Endothelial cell of umbilical vein (primary cell): ENCODE measurements around the gene SECISBP2. TPM values are rescaled to one million over a fixed set of nuclear protein-coding genes. Genes with fewer than 3 reads are reported as not detected.

Experiments
- BruUV-seq: library from RNA; stranded (reverse); fragments of 400-500 nt; replicated peaks from 2 replicates; lab custom pipeline; 2021; lab: Mats Ljungman, UMichigan
- CTCF ChIA-PET: fragments of 300-600, 350-600 bp; sonication (Branson Sonifier 250); formaldehyde crosslinking; loops from one replicate; lab custom pipeline; 2021; ENCODE audit warnings: antibody characterized with exemption, inconsistent platforms; lab: Charles Lee
- POLR2A ChIA-PET: fragments of 300-600, 350-600 bp; sonication (Branson Sonifier 250); formaldehyde crosslinking; loops from one replicate; lab custom pipeline; 2021; ENCODE audit warnings: antibody characterized with exemption, inconsistent platforms; lab: Charles Lee
- DNase-seq: peaks from one replicate; pipeline ENCODE4 v3.0.0-alpha.2; 2011; ENCODE audit warnings: low read depth, low spot score
- FAIRE-seq: peaks from 2 replicates; lab custom pipeline; 2011; peaks lifted over from hg19 to GRCh38; lab: Jason Lieb, UNC
- H2AFZ ChIP-seq: 2 replicates; pipeline ENCODE4 v1.6.0; 2012; ENCODE audit warnings: low read depth, low read length, control low read depth, inconsistent platforms
- H3K27ac ChIP-seq: 2 replicates; pipeline ENCODE4 v1.5.1; 2011; ENCODE audit warnings: low read depth, mild to moderate bottlenecking, control low read depth, low read length, moderate library complexity; ENCODE audit not compliant: insufficient read depth
- H3K27me3 ChIP-seq, 2 experiments: 2 replicates each; pipeline versions ENCODE4 v1.6.0 to v1.6.1; 2011; ENCODE audit warnings: low read length in 2 of 2, mixed read lengths in 1 of 2; ENCODE audit not compliant: control insufficient read depth in 2 of 2, insufficient read depth in 2 of 2
- H3K36me3 ChIP-seq, 2 experiments: 2 replicates in 1 of 2; 3 replicates in 1 of 2; pipeline ENCODE4 v1.5.1; 2011; ENCODE audit warnings: low read length in 2 of 2, mild to moderate bottlenecking in 1 of 2, moderate library complexity in 1 of 2; ENCODE audit not compliant: control insufficient read depth in 2 of 2, insufficient read depth in 2 of 2; ENCODE audit errors: extremely low read depth in 1 of 2
- H3K4me1 ChIP-seq: 3 replicates; pipeline ENCODE4 v1.5.1; 2011; ENCODE audit warnings: mild to moderate bottlenecking, low read length; ENCODE audit not compliant: control insufficient read depth, insufficient read depth; ENCODE audit errors: extremely low read depth
- H3K4me2 ChIP-seq: 2 replicates; pipeline ENCODE4 v1.6.1; 2011; ENCODE audit warnings: low read length, control low read depth, mixed read lengths; ENCODE audit not compliant: insufficient read depth
- H3K4me3 ChIP-seq, 3 experiments: fragments of 200-600 bp in 1 of 3; sonication (generic), shearing (Covaris generic) in 1 of 3; replicated peaks in 1 of 3; 2 replicates each; pipeline ENCODE4 v1.5.1; 2011 to 2016; ENCODE audit warnings: control low read depth in 3 of 3, low read length in 3 of 3, mild to moderate bottlenecking in 2 of 3, inconsistent platforms in 1 of 3, low read depth in 1 of 3, moderate library complexity in 1 of 3; ENCODE audit not compliant: insufficient read depth in 1 of 3
- H3K79me2 ChIP-seq: 2 replicates; pipeline ENCODE4 v1.6.0; 2012; ENCODE audit warnings: low read length, inconsistent platforms; ENCODE audit not compliant: control insufficient read depth, insufficient read depth
- H3K9ac ChIP-seq: replicated peaks from 2 replicates; pipeline ENCODE3; 2011; ENCODE audit warnings: low read length, control low read depth; ENCODE audit not compliant: insufficient read depth; ENCODE audit errors: extremely low read depth
- H3K9me1 ChIP-seq: replicated peaks from 3 replicates; pipeline ENCODE4 v1.6.0; 2011; ENCODE audit warnings: mild to moderate bottlenecking, low read length; ENCODE audit not compliant: control insufficient read depth, insufficient read depth; ENCODE audit errors: extremely low read depth
- H3K9me3 ChIP-seq: replicated peaks from 2 replicates; pipeline ENCODE4 v1.5.1; 2012; ENCODE audit warnings: low read length, inconsistent platforms; ENCODE audit not compliant: control insufficient read depth, insufficient read depth
- H4K20me1 ChIP-seq: replicated peaks from 2 replicates; pipeline ENCODE3; 2011; ENCODE audit warnings: mild to moderate bottlenecking, low read length; ENCODE audit not compliant: control insufficient read depth, insufficient read depth; ENCODE audit errors: extremely low read depth
- EZH2 ChIP-seq: IDR thresholded peaks from 2 replicates; pipeline ENCODE4 v1.6.1; 2012; ENCODE audit warnings: borderline replicate concordance, low read depth, mild to moderate bottlenecking, moderate library complexity, low read length, inconsistent platforms; ENCODE audit not compliant: severe bottlenecking
- FOS ChIP-seq: IDR thresholded peaks from 2 replicates; pipeline ENCODE4 v1.6.1; 2011; ENCODE audit warnings: mild to moderate bottlenecking, low read length, moderate library complexity, borderline replicate concordance; ENCODE audit not compliant: insufficient read depth
- GATA2 ChIP-seq: IDR thresholded peaks from 2 replicates; pipeline ENCODE4 v1.7.0; 2011; ENCODE audit warnings: low read depth, mild to moderate bottlenecking, moderate library complexity, mixed read lengths, low read length; ENCODE audit not compliant: insufficient read length, insufficient read depth
- JUN ChIP-seq: IDR thresholded peaks from 2 replicates; pipeline ENCODE4 v1.6.1; 2011; ENCODE audit warnings: borderline replicate concordance, low read depth; ENCODE audit not compliant: insufficient read length, insufficient read depth
- MYC ChIP-seq: IDR thresholded peaks from one replicate; pipeline ENCODE4 v1.6.1; 2011; ENCODE audit warnings: mild to moderate bottlenecking, low read depth, low read length
- POLR2A ChIP-seq: IDR thresholded peaks from 2 replicates; pipeline ENCODE4 v1.6.1; 2012; ENCODE audit warnings: low read depth, mild to moderate bottlenecking, control low read depth, low read length
- POLR2AphosphoS5 ChIP-seq: IDR thresholded peaks from 2 replicates; pipeline ENCODE4 v1.6.1; 2012; ENCODE audit warnings: low read depth, mild to moderate bottlenecking, control low read depth, low read length, moderate library complexity; ENCODE audit not compliant: insufficient read depth
- dilution Hi-C: fragments of 300-500 bp; cut with MboI; formaldehyde crosslinking; loops from one replicate; pipeline ENCODE4 v1.15.0; 2019; ENCODE audit warnings: low sequenced_read_pairs; ENCODE audit not compliant: extremely low pct_ligation_motif_present
- intact Hi-C: fragments of 100-400 bp; cut with micrococcal nuclease; formaldehyde crosslinking; loops from one replicate; pipeline ENCODE4 v1.10.0; 2022
- polyA plus RNA-seq, 4 experiments: library from polyadenylated mRNA; depleted of rRNA in 3 of 4; stranded (reverse) in 3 of 4; unstranded in 1 of 4; fragments of >200 nt; gene quantifications; 2 replicates each; pipeline versions ENCODE4 v1.2.1 to v1.2.3, GENCODE V29; 2011 to 2012; ENCODE audit warnings: missing spikeins in 1 of 4
- total RNA-seq: library from RNA; stranded (reverse); gene quantifications from 2 replicates; pipeline ENCODE4 v1.2.3, GENCODE V29; 2021
- TF ChIP-seq, protein P1 (sequence below): IDR thresholded peaks from 2 replicates; pipeline ENCODE4 v1.6.1; 2011; ENCODE audit not compliant: insufficient read depth, insufficient read length
- TF ChIP-seq, protein P2 (sequence below), 2 donors: IDR thresholded peaks; 1 replicate in 1 of 2; 2 replicates in 1 of 2; pipeline ENCODE4 v1.5.1; 2011; ENCODE audit warnings: low read length in 2 of 2, mild to moderate bottlenecking in 2 of 2, moderate library complexity in 2 of 2, control low read depth in 1 of 2, inconsistent platforms in 1 of 2, low read depth in 1 of 2; ENCODE audit not compliant: insufficient read depth in 1 of 2; ENCODE audit errors: extremely low read depth in 1 of 2

Gene SECISBP2
- total and polyA plus RNA-seq, 2 donors (not counting 3 experiments of a cell fraction or from before 2014, with no cell fraction given) = 22.7 to 36.3 TPM

- H3K9ac ChIP-seq = no peak overlapping the region
Measured at GRCh38 chr9:89381308-89381609, 63.0 kb downstream of the SECISBP2 start.

More at GRCh38 chr9:89381308-89381609, 63.0 kb downstream of the SECISBP2 start:
- DNase-seq = no peak
- dilution Hi-C loops (no loop called here), intact Hi-C loops (no loop called here)
- Histone ChIP-seq H3K27ac (no peak overlapping the region), H4K20me1 (no peaks in the 10 kb centered on the region), H3K9me3 (no peaks in the 10 kb centered on the region), H2AFZ (no peak overlapping the region), H3K4me1 (no peaks in the 10 kb centered on the region), H3K27me3 (no peaks in the 10 kb centered on the region), H3K4me2 (no peak overlapping the region), H3K9me1 (no peaks in the 10 kb centered on the region), H3K36me3 (peaks cover 0 to under 1% of the 10 kb centered on the region in 2 experiments), H3K4me3 (no peak overlapping the region), H3K79me2 (no peaks in the 10 kb centered on the region)
- ChIA-PET CTCF (no interaction called here), POLR2A (no interaction called here)
- no peak for FAIRE-seq
- TF ChIP-seq, protein P1, sequence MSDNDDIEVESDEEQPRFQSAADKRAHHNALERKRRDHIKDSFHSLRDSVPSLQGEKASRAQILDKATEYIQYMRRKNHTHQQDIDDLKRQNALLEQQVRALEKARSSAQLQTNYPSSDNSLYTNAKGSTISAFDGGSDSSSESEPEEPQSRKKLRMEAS = no peak
- TF ChIP-seq JUN (no peak), FOS (no peak), MYC (no peak), GATA2 (no peak), EZH2 (no peak), POLR2AphosphoS5 (no peak), POLR2A (no peak)
- TF ChIP-seq, protein P2, sequence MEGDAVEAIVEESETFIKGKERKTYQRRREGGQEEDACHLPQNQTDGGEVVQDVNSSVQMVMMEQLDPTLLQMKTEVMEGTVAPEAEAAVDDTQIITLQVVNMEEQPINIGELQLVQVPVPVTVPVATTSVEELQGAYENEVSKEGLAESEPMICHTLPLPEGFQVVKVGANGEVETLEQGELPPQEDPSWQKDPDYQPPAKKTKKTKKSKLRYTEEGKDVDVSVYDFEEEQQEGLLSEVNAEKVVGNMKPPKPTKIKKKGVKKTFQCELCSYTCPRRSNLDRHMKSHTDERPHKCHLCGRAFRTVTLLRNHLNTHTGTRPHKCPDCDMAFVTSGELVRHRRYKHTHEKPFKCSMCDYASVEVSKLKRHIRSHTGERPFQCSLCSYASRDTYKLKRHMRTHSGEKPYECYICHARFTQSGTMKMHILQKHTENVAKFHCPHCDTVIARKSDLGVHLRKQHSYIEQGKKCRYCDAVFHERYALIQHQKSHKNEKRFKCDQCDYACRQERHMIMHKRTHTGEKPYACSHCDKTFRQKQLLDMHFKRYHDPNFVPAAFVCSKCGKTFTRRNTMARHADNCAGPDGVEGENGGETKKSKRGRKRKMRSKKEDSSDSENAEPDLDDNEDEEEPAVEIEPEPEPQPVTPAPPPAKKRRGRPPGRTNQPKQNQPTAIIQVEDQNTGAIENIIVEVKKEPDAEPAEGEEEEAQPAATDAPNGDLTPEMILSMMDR (IDR thresholded peaks at IDR 0.05; ENCODE audit: extremely low read depth in 1 of 2, insufficient read depth in 1 of 2, low read depth in 1 of 2, low read length in 2 of 2) = no peak
- BruUV-seq = no TSS peak
